HepG2 (cell line): ENCODE results near the gene TMEM143. TPM values are rescaled to one million over a fixed set of nuclear protein-coding genes. Genes with fewer than 3 reads are reported as not detected.

Experiments
- BORCS8-MEF2B ChIP-seq: sonication (generic); formaldehyde crosslinking; IDR thresholded peaks from 2 replicates; pipeline ENCODE4 v1.8.0; 2022; ENCODE audit warnings: mild to moderate bottlenecking, missing genetic modification reagents
- HNF4G ChIP-seq, 2 experiments: sonication (generic) in 1 of 2; formaldehyde crosslinking in 1 of 2; IDR thresholded peaks; 2 replicates each; pipeline versions ENCODE4 v1.4.0 to v1.6.1; 2011 to 2020; ENCODE audit warnings: borderline replicate concordance in 2 of 2, low read depth in 2 of 2, mild to moderate bottlenecking in 2 of 2, low read length in 1 of 2, missing genetic modification reagents in 1 of 2, moderate library complexity in 1 of 2
- HNRNPUL1 ChIP-seq: fragments of 200-400 bp; formaldehyde crosslinking; IDR thresholded peaks from 2 replicates; pipeline ENCODE4 v1.6.1; 2017; ENCODE audit warnings: low read depth, mild to moderate bottlenecking, low read length, moderate library complexity
- IKZF4 ChIP-seq: sonication (generic); formaldehyde crosslinking; IDR thresholded peaks from 2 replicates; pipeline ENCODE4 v1.5.1; 2020; ENCODE audit warnings: borderline replicate concordance, mild to moderate bottlenecking, low read depth, missing genetic modification reagents; ENCODE audit errors: not compliant biosample characterization
- KDM4B ChIP-seq: sonication (generic); formaldehyde crosslinking; IDR thresholded peaks from 2 replicates; pipeline ENCODE4 v1.4.0; 2020; ENCODE audit warnings: missing genetic modification reagents
- MED8 ChIP-seq: sonication (generic); formaldehyde crosslinking; IDR thresholded peaks from 2 replicates; pipeline ENCODE4 v1.8.1; 2023; ENCODE audit warnings: mild to moderate bottlenecking, missing genetic modification reagents; ENCODE audit not compliant: insufficient replicate concordance
- MTA3 ChIP-seq: sonication (generic); formaldehyde crosslinking; IDR thresholded peaks from 2 replicates; pipeline ENCODE4 v1.4.0; 2020; ENCODE audit warnings: missing genetic modification reagents
- POLR2AphosphoS2 ChIP-seq: IDR thresholded peaks from 2 replicates; pipeline ENCODE4 v1.6.1; 2011; ENCODE audit warnings: low read depth, low read length, improper control_type of control experiment
- RBM22 ChIP-seq: fragments of 200-400 bp; formaldehyde crosslinking; optimal IDR thresholded peaks from 2 replicates; pipeline ENCODE3; 2017; ENCODE audit warnings: mild to moderate bottlenecking, low read length, moderate library complexity
- SIN3A ChIP-seq: IDR thresholded peaks from 2 replicates; pipeline ENCODE4 v1.6.1; 2011; ENCODE audit warnings: low read depth, mild to moderate bottlenecking, control low read depth, low read length, borderline replicate concordance
- TAF15 ChIP-seq: fragments of 200-400 bp; formaldehyde crosslinking; IDR thresholded peaks from one replicate; pipeline ENCODE4 v1.6.1; 2018; ENCODE audit warnings: mild to moderate bottlenecking, low read depth, low read length; ENCODE audit not compliant: poor library complexity, severe bottlenecking
- TCF12 ChIP-seq, 2 experiments: fragments of 450-650 bp in 1 of 2; sonication (generic) in 1 of 2; formaldehyde crosslinking in 1 of 2; IDR thresholded peaks; 2 replicates each; pipeline versions ENCODE4 v1.6.1 to v1.8.0; 2017 to 2022; ENCODE audit warnings: antibody characterized with exemption in 1 of 2, mild to moderate bottlenecking in 1 of 2, missing genetic modification reagents in 1 of 2, moderate library complexity in 1 of 2
- ZNF180 ChIP-seq: sonication (generic); formaldehyde crosslinking; IDR thresholded peaks from 2 replicates; pipeline ENCODE4 v1.4.0; 2020; ENCODE audit warnings: low read depth, missing genetic modification reagents, borderline replicate concordance
- ZNF432 ChIP-seq: sonication (generic); formaldehyde crosslinking; IDR thresholded peaks from 2 replicates; pipeline ENCODE4 v1.5.0; 2020; ENCODE audit warnings: missing genetic modification reagents, mild to moderate bottlenecking, borderline replicate concordance
- ZNF484 ChIP-seq: sonication (generic); formaldehyde crosslinking; IDR thresholded peaks from 2 replicates; pipeline ENCODE4 v1.5.1; 2020; ENCODE audit warnings: mild to moderate bottlenecking, low read depth, missing genetic modification reagents, borderline replicate concordance
- ZNF562 ChIP-seq: sonication (generic); formaldehyde crosslinking; IDR thresholded peaks from 2 replicates; pipeline ENCODE4 v1.8.0; 2022; ENCODE audit warnings: missing genetic modification reagents, borderline replicate concordance
- ZNF644 ChIP-seq: IDR thresholded peaks from 2 replicates; pipeline ENCODE4 v1.6.1; 2016; ENCODE audit warnings: low read depth
- polyA plus RNA-seq, 8 experiments: library from polyadenylated mRNA; depleted of rRNA in 3 of 8; stranded (reverse) in 7 of 8; unstranded in 1 of 8; fragments of >200 nt; fragmentation: Illumina TruSeq in 4 of 8; extraction: Trizol in 4 of 8; gene quantifications; 2 replicates each; pipeline versions ENCODE4 v1.2.1 to v1.2.3, GENCODE V29; 2011 to 2016; ENCODE audit warnings: low read depth in 4 of 8, missing spikeins in 1 of 8, mixed read lengths in 1 of 8; ENCODE audit not compliant: insufficient read depth in 1 of 8
- total RNA-seq, 5 experiments: library from RNA; depleted of rRNA; stranded (reverse); fragments of >200 nt; fragmentation: Illumina TruSeq; extraction: Trizol; gene quantifications; 2 replicates each; pipeline ENCODE4 v1.2.3, GENCODE V29; 2016; ENCODE audit warnings: low read depth in 1 of 5
- TF ChIP-seq, protein P1 (sequence below): IDR thresholded peaks from 2 replicates; pipeline ENCODE4 v1.4.0; 2020; ENCODE audit warnings: mild to moderate bottlenecking, missing genetic modification reagents
- TF ChIP-seq, protein P2 (sequence below): sonication (generic); formaldehyde crosslinking; IDR thresholded peaks from 2 replicates; pipeline ENCODE4 v1.5.1; 2020; ENCODE audit warnings: mild to moderate bottlenecking, missing genetic modification reagents, borderline replicate concordance
- TF ChIP-seq, protein P3 (sequence below): fragments of 450-650 bp; IDR thresholded peaks from 2 replicates; pipeline ENCODE4 v1.6.1; 2017; ENCODE audit warnings: mild to moderate bottlenecking

Gene TMEM143
- total and polyA plus RNA-seq, 2 of the 13 experiments (the other 11 are each of a cell fraction or from before 2014, with no cell fraction given): 7.7 to 11.3 TPM

DNA sequence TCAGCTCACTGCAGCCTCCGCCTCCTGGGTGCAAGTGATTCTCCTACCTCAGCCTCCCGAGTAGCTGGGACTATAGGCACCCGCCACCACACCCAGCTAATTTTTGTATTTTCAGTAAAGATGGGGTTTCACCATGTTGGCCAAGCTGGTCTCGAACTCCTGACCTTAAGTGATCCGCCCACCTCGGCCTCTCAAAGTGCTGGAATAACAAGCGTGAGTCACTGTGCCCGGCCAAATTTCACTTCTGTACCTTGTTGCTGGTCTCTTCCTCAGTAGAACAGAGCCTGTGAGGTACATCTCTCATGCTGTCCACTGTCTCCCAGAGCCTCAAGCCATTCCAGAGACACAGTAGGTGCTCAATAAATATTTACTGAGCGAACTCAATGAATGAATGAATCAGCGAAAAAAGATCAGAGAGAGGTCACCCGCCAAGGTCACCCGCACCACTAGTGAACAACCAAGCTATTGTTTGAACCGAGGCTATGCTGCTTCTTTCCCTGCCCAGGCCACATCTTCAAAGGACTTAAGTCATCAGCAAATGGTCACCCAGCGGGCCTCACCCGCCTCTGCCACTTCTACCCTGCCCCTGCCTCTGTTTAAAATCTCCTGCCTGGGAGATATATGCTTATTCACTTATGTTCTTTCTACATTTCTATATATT is 9.3 kb downstream of the TMEM143 start (continued):
- TF ChIP-seq, protein P1, sequence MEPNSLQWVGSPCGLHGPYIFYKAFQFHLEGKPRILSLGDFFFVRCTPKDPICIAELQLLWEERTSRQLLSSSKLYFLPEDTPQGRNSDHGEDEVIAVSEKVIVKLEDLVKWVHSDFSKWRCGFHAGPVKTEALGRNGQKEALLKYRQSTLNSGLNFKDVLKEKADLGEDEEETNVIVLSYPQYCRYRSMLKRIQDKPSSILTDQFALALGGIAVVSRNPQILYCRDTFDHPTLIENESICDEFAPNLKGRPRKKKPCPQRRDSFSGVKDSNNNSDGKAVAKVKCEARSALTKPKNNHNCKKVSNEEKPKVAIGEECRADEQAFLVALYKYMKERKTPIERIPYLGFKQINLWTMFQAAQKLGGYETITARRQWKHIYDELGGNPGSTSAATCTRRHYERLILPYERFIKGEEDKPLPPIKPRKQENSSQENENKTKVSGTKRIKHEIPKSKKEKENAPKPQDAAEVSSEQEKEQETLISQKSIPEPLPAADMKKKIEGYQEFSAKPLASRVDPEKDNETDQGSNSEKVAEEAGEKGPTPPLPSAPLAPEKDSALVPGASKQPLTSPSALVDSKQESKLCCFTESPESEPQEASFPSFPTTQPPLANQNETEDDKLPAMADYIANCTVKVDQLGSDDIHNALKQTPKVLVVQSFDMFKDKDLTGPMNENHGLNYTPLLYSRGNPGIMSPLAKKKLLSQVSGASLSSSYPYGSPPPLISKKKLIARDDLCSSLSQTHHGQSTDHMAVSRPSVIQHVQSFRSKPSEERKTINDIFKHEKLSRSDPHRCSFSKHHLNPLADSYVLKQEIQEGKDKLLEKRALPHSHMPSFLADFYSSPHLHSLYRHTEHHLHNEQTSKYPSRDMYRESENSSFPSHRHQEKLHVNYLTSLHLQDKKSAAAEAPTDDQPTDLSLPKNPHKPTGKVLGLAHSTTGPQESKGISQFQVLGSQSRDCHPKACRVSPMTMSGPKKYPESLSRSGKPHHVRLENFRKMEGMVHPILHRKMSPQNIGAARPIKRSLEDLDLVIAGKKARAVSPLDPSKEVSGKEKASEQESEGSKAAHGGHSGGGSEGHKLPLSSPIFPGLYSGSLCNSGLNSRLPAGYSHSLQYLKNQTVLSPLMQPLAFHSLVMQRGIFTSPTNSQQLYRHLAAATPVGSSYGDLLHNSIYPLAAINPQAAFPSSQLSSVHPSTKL (CRISPR knock-in tag): peak; percentile 94
- TF ChIP-seq ZNF180 (CRISPR knock-in tag) (no peak), ZNF562 (no peak), BORCS8-MEF2B (no peak), MED8 (peak; percentile 50), ZNF484 (CRISPR knock-in tag) (no peak), ZNF432 (CRISPR knock-in tag) (no peak), SIN3A (0 out of 2 replicates have a peak, but pooled peaks have one; percentile 53), IKZF4 (CRISPR knock-in tag) (no peak), HNF4G (IDR thresholded peaks at IDR 0.05; ENCODE audit: borderline replicate concordance, low read depth, low read length) (no peak), HNF4G (CRISPR knock-in tag; IDR thresholded peaks at IDR 0.05; ENCODE audit: borderline replicate concordance, low read depth) (no peak), POLR2AphosphoS2 (no peak), RBM22 (no peak), TAF15 (no peak), KDM4B (CRISPR knock-in tag) (0 out of 2 replicates have a peak, but pooled peaks have one; percentile 25), MTA3 (CRISPR knock-in tag) (no peak), ZNF644 (CRISPR knock-in tag) (peak; percentile 57; the same call in 1 of the 2 replicates), HNRNPUL1 (no peak), TCF12 (IDR thresholded peaks at IDR 0.05) (no peak), TCF12 (CRISPR knock-in tag; IDR thresholded peaks at IDR 0.05) (peak; percentile 51; the same call in 1 of the 2 replicates)
- TF ChIP-seq, protein P2, sequence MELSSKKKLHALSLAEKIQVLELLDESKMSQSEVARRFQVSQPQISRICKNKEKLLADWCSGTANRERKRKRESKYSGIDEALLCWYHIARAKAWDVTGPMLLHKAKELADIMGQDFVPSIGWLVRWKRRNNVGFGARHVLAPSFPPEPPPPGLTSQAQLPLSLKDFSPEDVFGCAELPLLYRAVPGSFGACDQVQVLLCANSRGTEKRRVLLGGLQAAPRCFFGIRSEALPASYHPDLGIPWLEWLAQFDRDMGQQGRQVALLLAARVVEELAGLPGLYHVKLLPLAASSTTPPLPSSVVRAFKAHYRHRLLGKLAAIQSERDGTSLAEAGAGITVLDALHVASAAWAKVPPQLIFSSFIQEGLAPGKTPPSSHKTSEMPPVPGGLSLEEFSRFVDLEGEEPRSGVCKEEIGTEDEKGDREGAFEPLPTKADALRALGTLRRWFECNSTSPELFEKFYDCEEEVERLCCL (CRISPR knock-in tag): no peak
- TF ChIP-seq, protein P3, sequence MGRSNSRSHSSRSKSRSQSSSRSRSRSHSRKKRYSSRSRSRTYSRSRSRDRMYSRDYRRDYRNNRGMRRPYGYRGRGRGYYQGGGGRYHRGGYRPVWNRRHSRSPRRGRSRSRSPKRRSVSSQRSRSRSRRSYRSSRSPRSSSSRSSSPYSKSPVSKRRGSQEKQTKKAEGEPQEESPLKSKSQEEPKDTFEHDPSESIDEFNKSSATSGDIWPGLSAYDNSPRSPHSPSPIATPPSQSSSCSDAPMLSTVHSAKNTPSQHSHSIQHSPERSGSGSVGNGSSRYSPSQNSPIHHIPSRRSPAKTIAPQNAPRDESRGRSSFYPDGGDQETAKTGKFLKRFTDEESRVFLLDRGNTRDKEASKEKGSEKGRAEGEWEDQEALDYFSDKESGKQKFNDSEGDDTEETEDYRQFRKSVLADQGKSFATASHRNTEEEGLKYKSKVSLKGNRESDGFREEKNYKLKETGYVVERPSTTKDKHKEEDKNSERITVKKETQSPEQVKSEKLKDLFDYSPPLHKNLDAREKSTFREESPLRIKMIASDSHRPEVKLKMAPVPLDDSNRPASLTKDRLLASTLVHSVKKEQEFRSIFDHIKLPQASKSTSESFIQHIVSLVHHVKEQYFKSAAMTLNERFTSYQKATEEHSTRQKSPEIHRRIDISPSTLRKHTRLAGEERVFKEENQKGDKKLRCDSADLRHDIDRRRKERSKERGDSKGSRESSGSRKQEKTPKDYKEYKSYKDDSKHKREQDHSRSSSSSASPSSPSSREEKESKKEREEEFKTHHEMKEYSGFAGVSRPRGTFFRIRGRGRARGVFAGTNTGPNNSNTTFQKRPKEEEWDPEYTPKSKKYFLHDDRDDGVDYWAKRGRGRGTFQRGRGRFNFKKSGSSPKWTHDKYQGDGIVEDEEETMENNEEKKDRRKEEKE: no peak
